UCSD-AML1 (cell line): ENCODE data around the gene XPC.
"Not testable (repeated sequence)": the region's sequence is repeated elsewhere in the genome, so short reads cannot be mapped to it uniquely, and the experiment has no call there.

Source experiments
- DNase-seq: peaks from one replicate; lab custom pipeline; 2025; ENCODE audit not compliant: unreplicated experiment; lab: John Stamatoyannopoulos, UW

The XPC gene

DNA sequence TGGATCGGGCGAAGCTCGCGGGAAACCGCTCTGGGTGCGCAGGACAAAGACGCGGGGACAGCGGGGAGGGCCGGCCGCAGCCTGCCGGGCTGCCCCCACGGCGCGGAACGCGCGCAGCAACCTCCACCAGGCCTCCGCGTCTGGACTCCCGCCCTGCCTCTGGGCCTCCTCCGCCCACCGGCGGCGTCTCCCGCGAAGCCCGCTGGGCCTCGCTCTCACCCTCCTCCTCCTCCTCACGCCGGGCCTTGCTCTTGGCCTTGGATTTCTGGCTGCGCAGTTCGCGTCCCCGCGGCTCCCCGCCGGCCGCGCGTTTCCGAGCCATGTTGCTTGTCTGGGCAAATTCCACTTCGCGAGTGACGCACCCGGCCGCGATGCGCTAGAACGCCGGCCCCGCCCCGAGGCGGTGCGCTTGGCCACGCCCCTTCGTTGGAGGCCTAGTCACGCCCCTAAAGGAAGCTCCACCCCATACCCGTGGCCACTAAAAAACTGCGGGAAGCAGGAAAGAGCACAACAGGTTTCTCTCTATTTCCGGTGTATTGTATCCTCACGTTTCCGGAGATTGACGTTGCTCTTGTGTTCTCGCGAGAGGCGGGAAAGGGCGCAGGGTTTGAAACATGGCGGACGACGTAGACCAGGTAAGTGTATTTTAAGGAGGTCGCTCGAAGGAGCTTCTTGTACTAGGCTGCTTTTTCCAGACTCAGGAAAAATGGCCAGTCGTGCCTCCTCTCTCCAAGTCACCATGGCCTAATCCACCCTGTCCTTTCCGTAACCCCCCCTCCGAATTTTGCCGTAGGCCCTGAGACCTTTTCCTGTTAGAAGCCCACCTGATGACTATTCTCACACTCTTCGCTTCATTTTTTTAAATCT is at the start of gene XPC, which contains the start of gene LSM3:
XPC (minus strand) TSS at position 355 of the 867 bp plus-strand sequence; CDS start at position 322, 33 bp downstream.
LSM3 (plus strand) TSS at position 571 of the 867 bp plus-strand sequence; CDS start at position 615, 44 bp downstream.
- peak; percentile 97 for DNase-seq

DNA sequence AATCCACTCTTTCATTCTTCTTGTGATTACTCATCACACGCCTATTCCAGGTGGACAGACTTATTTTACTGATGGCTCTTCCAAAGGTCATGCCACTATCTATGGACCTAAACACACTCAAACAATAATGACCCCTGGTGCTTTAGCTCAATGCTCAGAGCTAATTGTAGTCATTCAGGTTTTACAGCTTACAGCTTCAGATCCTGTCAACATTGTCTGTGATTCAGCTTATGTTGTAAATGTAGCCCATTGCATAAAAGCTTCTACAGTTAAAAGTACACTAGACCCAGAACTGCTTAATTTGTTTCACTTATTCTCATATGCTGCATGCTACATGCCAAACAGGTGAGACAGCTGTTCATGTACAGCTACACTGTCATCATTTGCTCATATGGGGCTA is 49.5 kb upstream of the XPC start:
- no peak for DNase-seq

DNA sequence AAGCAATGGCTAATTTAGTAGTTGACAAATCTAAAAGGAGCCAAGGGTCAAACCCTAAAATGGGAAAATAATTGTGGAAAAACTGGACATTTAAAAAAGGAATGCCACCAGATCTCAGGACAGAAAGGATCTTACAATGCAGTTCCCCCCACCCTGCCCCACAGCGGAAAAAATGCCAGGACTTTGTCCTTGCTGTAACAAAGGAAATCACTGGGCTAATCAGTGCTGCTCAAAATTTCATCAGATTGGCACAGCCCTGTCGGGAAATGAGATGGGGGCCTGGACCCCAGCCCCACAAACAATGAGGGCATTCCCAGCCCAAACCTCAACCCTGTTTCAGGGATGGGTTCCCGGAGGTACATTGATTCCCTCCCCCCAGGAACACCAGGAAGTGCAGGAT is 48.0 kb upstream of the XPC start:
- not testable (repeated sequence) for DNase-seq

DNA sequence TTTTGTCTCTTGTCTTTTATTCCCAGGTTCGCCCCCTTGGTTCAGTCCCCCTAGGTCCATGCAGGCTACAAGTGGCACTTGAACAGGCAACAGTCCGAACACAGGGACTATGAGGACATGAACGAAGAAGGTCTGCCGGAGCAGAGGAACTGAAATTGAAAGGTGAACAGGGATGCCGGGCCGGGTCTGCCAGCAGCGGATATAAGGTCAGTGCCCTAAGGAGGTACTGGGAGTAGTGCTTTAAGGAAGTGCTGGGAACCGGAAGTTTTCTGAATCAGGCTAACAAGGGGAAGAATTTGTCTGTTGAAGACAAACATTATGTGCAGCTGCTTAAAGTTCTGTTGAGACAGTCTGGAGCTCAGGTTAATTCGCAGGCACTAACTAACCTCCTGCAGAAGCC is 47.0 kb upstream of the XPC start:
- no peak for DNase-seq

DNA sequence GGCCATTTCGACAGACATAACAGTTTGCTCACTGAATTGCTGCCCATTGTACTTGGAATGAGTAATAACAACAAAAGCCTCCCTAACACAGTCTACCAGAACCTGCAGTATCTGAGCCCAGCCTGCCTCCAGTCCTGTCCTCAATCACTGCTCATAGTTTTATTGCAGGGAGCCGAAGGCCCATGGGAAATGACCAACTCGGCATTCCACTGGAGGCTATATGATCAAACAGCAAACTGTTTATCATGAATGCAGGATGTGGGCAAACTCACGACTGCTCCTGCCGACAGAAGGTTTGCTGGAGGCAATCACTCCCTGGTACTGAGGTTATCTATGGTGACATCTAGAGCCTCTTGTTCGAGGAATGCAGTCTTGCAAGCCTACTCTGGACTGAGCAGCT is 46.5 kb upstream of the XPC start:
- no peak for DNase-seq

DNA sequence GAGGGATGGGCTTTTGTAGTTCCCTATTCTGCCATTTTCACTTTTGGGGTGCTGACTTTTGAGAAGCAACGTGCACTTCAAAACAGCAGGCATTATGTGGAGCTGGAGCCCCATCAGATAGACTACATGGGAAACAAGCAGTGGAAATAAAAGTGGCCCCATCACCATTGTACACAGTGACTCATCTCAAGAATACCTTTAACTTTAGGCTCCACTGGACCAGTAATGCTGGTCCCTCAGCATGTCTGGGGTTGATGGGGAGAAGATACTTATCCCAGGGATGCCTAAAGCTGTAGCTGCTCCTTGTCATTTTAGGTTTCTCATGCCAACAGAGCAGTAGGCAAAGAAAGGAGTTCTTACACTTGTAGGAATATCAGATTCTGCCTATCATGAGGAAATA is 45.2 kb upstream of the XPC start:
- DNase-seq: no peak

DNA sequence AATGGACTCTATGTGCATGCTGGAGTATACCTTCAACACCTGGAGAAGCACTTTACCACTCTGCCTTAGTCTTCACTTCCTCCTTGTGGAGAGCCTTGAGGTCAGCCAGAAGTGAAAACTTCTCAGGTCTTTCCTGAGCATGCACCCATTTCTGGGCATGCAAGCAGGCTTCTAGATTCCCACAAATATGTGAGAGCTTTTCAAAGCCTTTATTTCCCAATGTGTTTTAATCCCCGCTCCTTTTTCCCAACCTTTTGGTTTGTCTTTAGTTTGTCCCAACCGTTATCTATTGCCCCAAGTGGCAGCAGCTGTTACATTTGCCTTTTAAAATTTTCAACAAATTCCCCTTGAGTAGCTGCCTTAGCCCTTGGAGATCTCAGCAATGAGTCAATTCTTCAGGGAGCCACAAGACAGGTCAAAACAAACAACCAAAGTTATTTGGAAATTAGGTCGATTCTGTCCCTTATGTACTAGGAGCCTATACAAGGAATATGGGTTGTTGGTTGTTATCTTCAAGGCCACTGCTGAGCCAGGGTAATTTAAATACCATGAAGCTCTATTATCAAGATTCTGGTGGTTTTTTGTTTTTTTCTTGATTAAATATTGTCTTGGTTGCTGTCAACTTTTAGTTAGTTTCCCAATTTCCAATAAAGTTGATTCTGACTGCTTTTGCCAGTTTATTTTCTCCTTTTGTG is 44.6 kb upstream of the XPC start:
- DNase-seq: no peak

DNA sequence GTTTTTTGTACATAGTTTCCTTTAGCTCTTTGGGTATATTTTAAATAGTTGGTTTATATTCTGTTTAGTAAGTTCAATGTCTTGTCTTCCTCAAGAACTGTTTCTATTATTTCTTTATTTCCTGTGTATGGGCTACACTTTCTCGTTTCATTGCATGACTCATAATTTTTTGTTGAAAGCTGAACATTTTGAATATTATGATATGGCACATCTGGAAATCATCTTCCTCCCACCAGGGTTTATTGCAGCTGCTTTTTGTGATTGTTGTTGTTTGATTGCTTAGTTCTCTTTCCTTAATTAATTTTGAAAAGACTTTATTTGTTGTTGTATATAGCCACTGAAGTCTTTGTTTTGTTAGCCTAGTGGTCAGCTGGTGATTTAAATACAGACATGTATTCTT is 44.1 kb upstream of the XPC start:
- no peak for DNase-seq

DNA sequence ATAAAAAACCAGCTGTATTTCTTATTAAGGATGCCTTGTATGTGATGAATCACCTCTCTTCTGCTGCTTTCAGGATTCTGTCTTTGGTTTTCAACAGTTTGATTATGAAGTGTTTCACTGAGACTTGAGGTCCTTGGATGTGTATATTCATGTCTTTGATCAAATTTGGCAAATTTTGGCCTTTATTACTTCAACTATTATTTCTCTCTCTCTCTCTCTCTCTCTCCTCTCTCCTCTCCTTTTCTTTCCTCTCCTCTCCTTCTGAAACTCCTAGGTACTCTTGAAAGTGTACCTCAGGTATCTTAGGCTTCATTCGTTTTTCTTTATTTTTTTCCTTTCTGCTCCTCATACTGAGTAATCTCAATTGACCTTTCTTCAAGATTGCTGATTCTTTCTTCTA is 43.5 kb upstream of the XPC start:
- no peak for DNase-seq

DNA sequence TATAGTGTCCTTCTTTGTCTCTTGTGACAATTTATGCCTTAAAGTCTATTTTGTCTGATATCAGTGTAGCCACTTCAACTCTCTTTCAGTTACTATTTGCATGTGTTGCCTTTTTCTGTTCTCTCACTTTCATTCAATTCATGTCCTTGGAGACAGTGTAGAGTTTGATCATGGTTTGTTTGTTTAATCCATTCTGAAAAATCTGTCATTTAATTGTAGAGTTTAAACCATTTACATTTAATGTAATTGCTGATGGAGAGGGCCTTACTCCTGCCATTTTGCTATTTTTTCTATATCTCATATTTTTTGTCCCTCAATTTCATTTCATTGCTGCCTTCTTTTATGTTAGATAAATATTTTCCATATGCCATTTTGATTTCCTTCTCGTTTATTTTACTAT is 42.5 kb upstream of the XPC start:
- no peak for DNase-seq

DNA sequence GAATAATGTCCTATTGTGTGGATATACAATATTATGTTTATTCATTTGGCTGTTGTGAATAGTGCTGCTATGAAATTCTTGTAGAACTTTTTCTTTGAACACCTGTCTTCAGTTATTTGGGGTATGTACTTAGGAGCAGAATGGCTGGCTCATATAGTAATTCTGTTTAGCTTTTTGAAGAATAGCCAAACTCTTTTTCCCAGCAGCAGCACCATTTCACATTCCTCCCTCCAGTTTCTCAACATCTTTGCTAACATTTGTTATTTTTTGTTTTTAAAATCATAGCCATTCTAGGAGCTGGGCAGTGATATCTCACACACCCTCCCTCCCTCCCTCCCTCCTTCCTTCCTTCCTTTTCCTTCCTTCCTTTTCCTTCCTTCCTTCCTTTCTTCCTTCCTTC is 40.0 kb upstream of the XPC start:
- no peak for DNase-seq

DNA sequence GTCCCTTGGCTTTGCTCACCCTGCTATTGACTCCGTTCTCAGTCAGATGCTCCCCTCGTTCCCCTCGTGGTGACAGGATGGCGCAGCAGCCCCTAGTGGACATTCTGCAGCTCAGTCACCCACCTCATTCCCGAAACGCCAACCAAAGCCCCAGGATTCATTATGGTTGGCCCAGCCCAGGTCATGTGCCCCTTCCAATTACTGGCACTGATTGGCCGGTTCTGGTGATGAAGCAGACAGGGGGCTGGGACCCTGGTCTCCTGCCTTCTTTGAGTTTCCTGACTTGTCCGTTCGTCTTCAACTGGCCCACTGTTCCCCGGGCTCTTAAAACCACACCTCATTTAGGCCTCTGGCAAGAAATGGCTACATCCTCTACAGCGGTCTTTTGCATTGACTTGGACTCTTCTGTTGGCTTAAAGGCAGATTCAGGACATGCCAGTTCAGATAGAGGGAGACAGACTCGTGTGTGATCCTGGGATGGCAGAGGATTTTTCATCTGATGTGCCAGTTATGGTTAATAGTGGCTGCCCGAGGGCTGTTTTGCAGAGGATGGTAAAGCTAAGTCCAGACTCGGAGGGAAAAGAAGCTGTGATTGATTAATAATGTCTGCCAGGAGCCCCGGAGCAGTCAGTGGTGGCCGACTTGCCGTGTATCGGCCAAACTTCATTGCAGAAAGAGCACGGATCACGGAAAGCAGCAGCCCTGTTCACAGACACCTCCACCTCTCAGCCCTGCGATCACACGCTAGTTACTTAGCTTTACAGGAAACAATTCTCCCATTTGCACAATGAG is 38.1 kb upstream of the XPC start:
- no peak for DNase-seq

DNA sequence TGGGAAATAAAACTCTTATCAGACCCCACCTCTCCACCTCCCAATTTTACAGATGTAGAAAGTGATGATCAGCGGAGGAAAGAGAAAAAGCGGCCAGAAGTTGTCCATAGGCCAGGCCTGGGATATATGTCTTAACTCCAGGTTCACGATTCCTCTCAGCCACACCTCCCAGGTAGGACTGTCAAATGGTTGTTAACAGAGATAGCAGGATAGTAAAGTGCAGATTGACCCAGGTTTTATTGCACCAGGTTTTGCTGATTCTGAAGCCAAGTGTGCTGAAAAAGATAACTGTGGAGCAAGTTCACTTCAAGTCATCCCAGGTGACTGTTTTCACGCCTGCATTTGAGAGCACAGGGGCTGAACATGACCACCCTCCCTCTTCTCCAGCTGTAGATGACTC is 36.4 kb upstream of the XPC start:
- no peak for DNase-seq

DNA sequence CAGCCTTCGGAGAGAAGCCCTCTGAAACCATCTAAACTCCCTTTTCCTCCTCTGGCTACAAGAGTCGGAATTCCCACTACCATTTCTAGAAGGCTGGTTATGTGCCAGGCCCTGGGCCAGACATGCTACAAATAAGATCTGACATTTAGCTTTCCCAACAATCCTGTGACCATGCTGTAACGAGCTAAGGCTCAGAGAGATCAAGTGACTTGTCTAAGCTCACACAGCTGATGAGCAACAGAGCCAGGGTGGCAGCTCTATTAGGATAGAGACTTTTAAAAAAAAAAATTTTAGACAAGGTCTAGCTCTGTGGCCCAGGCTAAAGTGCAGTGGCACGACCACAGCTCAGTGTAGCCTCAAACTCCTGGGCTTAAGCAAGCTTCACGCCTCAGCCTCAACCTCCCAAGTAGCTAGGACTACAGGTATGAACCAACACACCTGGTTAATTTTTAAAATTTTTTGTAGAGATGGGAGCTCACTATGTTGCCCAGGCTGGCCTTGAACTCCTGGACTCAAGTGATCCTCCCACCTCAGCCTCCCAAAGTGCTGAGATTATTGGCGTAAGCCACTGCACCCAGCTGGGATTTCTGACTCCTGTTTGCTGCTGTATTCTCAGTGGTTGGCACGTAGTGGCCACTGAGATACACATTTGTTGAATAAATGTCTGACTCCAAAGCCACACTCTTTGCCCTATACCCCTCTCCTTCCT is 34.8 kb upstream of the XPC start:
- no peak for DNase-seq

DNA sequence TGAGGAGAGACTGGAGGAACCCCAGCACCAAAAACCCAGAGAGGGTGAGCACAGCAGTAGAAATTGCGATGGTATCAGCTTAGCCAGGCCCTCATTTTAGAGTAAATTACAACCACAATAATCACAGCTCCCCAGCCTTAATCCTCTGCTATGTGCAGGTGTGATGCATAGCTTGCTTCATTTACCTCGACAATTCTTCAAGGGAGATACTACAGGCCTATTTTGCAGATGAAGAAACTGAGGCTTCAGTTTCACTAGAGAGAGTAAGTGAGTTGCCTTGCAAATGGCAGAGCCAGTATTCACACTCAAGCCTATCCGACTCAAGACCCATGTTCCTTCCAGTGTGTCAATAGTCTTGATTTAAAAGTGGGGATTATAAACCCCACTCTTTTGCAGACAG is 33.6 kb upstream of the XPC start:
- DNase-seq: no peak

DNA sequence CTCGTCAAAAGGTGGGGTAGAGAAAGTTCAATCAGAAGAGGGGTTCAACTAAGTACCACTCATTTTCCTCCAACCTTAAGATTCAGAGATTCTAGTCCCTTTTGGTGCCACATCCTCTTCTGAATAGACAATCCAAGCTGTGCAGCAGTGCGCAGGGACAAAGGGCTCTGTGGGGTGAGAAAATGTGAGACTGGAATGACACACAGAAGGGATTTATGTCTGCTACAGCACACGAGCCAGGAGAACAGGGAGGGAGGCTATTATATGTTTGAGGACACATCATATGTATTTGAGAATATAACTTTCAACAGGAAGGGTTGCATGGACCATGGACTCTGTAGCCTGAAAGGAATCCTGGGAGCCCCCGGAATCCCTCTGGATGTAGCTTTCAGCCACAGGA is 33.2 kb upstream of the XPC start:
- DNase-seq: no peak

DNA sequence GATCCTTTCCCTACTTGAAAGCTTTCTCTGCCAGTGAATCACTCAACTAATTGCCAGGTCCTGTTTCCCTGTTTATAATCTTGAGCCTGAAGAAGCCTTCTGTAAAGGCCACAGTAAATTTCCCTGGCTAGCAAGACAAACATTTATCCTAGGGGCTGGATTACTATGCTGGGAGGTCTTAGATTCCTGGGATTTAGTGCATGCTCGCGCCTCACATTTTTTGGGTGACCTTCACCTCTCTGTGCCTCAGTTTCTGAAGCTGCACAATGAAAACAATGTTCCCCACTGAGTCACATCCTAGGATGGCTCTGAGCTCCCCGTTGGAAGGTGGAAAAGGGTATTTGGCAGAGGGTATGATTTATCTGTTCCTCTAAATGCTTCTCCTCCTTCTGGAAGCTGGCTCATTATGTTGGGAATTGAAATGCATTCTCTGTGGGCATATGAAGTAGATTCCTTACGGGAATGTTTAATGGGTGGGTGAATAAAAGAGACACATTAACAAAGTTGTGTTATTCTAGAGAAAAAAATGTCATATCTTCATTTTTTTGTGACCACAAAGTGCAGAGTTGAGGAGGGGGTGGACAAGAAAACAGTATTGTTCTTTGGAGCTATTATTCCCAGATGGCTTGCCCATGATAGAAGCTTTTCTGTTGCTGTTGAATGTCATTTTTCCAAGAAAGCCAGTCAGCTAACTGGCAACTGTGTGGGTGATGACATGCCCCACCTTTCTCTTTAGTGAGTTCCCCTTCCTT is 32.6 kb upstream of the XPC start:
- DNase-seq: no peak

DNA sequence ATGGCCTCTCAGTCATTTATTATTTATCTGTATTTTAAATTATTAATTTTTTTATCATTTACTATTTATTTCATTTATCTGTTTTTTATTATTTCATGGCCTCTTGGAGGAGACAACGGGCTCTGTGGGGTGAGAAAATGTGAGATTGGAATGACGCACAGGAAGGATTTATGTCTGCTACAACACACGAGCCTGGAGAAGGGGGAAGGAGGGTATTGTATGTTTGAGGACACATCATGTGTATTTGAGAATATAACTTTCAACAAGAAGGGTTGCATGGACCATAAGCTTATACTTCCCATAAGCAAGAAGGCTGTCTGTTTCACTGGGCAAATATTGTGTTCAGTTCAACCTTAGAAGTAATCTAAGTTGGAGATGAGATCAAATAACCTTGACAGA is 31.9 kb upstream of the XPC start:
- no peak for DNase-seq

DNA sequence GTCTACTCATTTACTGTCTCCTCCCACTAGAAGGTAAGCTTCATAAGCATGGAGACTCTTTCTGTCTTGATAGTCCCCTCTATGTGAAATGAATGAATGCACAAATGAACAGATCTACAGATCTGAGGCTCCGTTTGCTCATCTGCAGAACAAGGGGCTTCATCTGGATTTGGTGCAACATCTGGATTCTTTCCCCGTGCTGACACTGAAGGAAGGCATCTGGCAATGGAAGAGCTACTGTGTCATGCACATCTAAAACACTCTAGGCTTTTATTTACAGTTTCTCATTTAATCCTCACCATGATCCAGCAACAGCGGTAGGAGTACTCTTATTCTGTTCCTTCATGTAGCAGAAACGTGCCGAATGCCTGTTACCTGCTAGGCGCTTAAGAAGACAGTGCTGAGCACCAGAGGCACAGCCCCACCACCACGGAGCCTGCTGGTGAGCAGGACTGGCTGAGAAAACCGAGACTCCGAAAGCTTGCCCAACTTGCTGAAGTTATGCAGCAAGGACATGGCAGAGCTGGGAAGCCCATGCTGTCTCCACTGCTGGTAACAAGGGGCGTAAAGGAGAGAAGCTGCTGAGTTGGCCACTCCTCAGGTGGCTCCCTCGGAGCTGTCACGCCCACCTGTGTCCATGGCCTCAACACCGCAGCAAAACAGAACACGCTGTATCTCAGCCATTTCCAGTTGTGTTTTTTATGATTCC is 31.3 kb upstream of the XPC start:
- DNase-seq: no peak

DNA sequence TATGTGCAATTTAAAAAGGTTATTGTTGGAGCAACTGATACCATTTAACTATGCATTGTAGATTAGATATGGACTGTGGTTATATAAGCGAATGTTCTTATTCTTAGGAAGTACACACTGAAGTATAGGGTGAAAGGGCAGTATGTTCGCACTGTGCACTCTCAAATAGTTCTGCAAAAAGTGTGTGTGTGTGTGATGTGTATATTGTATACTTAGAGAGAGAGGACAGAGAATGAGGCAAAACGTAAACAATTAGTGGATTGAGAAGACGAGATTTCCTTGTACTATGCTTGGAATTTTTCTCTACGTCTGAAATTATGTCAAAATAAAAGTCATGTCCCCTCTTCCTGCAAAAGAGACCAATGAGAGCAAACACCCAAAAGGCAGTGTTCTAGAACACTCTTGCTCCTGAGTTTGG is 30.6 kb upstream of the XPC start:
- DNase-seq: no peak
